Panc1 (cell line): Measurements from ENCODE around the gene MSI2. TPM values are rescaled to one million over a fixed set of nuclear protein-coding genes. Genes with fewer than 3 reads are reported as not detected.

ENCODE experiments used
- ATAC-seq: fragments of 200-7000 bp; cut with Tn5 transposase; 2 replicates; pipeline ENCODE4 v1.9.1; 2020; ENCODE audit warnings: mild to moderate bottlenecking, moderate library complexity
- BruUV-seq: library from RNA; stranded (reverse); fragments of 400-500 nt; replicated peaks from 2 replicates; lab custom pipeline; 2021; lab: Mats Ljungman, UMichigan
- CTCF ChIA-PET: fragments of 300-600 bp; sonication (Branson Sonifier 250); formaldehyde crosslinking; loops from one replicate; lab custom pipeline; 2022; ENCODE audit warnings: antibody characterized with exemption; lab: Charles Lee
- POLR2A ChIA-PET: fragments of 300-600 bp; sonication (Branson Sonifier 250); formaldehyde crosslinking; loops from one replicate; lab custom pipeline; 2022; ENCODE audit warnings: antibody characterized with exemption; lab: Charles Lee
- DNase-seq: peaks from one replicate; pipeline ENCODE4 v3.0.0-alpha.2; 2010; ENCODE audit warnings: low read depth, low spot score
- H3K27ac ChIP-seq: 2 replicates; pipeline ENCODE4 v1.5.1; 2011; ENCODE audit warnings: mild to moderate bottlenecking, low read length, inconsistent platforms
- H3K27me3 ChIP-seq: fragments of 200-500 bp; sonication (Bioruptor generic); 2 replicates; pipeline ENCODE4 v1.6.0; 2014; ENCODE audit warnings: low read length, inconsistent platforms; ENCODE audit not compliant: control insufficient read depth, insufficient read depth
- H3K36me3 ChIP-seq: fragments of 200-500 bp; sonication (Bioruptor generic); 2 replicates; pipeline ENCODE4 v1.5.1; 2014; ENCODE audit warnings: inconsistent platforms, mild to moderate bottlenecking, low read length, moderate library complexity; ENCODE audit not compliant: control insufficient read depth, insufficient read depth
- H3K4me1 ChIP-seq: 2 replicates; pipeline ENCODE4 v1.5.1; 2011; ENCODE audit warnings: inconsistent platforms, mild to moderate bottlenecking, low read length, moderate library complexity; ENCODE audit not compliant: control insufficient read depth, insufficient read depth
- H3K4me3 ChIP-seq, 2 experiments: 2 replicates each; pipeline ENCODE4 v1.5.1; 2011 to 2012; ENCODE audit warnings: low read depth in 2 of 2, low read length in 2 of 2, mild to moderate bottlenecking in 2 of 2, inconsistent platforms in 1 of 2, moderate library complexity in 1 of 2
- H3K9me3 ChIP-seq: fragments of 200-500 bp; sonication (Bioruptor generic); 2 replicates; pipeline ENCODE4 v1.5.1; 2014; ENCODE audit warnings: low read depth, mild to moderate bottlenecking, inconsistent platforms, low read length, moderate library complexity; ENCODE audit not compliant: control insufficient read depth, insufficient read depth
- POLR2AphosphoS5 ChIP-seq: IDR thresholded peaks from 2 replicates; pipeline ENCODE4 v1.6.1; 2012; ENCODE audit warnings: mild to moderate bottlenecking, low read depth, low read length, moderate library complexity
- REST ChIP-seq, 2 experiments: IDR thresholded peaks; 2 replicates each; pipeline ENCODE4 v1.6.1; 2011 to 2012; ENCODE audit warnings: low read depth in 2 of 2, control low read depth in 1 of 2, low read length in 1 of 2, mild to moderate bottlenecking in 1 of 2, moderate library complexity in 1 of 2; ENCODE audit not compliant: insufficient read depth in 1 of 2
- SIN3A ChIP-seq: IDR thresholded peaks from 2 replicates; pipeline ENCODE4 v1.6.1; 2012; ENCODE audit warnings: low read depth, mild to moderate bottlenecking, low read length, moderate library complexity, borderline replicate concordance; ENCODE audit not compliant: insufficient read depth
- TCF7L2 ChIP-seq: IDR thresholded peaks from 2 replicates; pipeline ENCODE4 v1.6.1; 2011; ENCODE audit warnings: mild to moderate bottlenecking, low read depth, low read length, inconsistent platforms
- in situ Hi-C: cut with HindIII; loops from 2 replicates; pipeline ENCODE4 v1.10.0; 2016; ENCODE audit warnings: low sequenced_read_pairs, low pct_unique_long_range_greater_than_20kb
- intact Hi-C: fragments of 100-400 bp; cut with micrococcal nuclease; formaldehyde crosslinking; loops from one replicate; pipeline ENCODE4 v1.10.0; 2022; ENCODE audit not compliant: unreplicated experiment
- total RNA-seq: library from RNA; stranded (reverse); gene quantifications from one replicate; pipeline ENCODE4 v1.2.1, GENCODE V29; 2021; ENCODE audit not compliant: unreplicated experiment
- TF ChIP-seq, protein P1 (sequence below): fragments of 450-650 bp; IDR thresholded peaks from 2 replicates; pipeline ENCODE4 v1.5.1; 2017; ENCODE audit warnings: mild to moderate bottlenecking

The MSI2 gene
- total RNA-seq, 1 experiment from 2014 or later = 38.5 TPM

- Histone ChIP-seq H3K4me1 (no peaks in the 10 kb centered on the region), H3K27me3 (no peaks in the 10 kb centered on the region), H3K27ac (no peak overlapping the region), H3K9me3 (no peaks in the 10 kb centered on the region), H3K4me3 (no peak overlapping the region), H3K36me3 (no peaks in the 10 kb centered on the region)
- no TSS peak for BruUV-seq
- CTCF ChIA-PET = no interaction called here
- POLR2A ChIA-PET = no interaction called here
- intact Hi-C loops = no loop called here
- no peak for DNase-seq
- TF ChIP-seq SIN3A (no peak), REST (IDR thresholded peaks at IDR 0.05; ENCODE audit: insufficient read depth in 1 of 2, low read depth in 2 of 2, low read length in 1 of 2) (no peak), POLR2AphosphoS5 (no peak), TCF7L2 (no peak)
- TF ChIP-seq, protein P1, sequence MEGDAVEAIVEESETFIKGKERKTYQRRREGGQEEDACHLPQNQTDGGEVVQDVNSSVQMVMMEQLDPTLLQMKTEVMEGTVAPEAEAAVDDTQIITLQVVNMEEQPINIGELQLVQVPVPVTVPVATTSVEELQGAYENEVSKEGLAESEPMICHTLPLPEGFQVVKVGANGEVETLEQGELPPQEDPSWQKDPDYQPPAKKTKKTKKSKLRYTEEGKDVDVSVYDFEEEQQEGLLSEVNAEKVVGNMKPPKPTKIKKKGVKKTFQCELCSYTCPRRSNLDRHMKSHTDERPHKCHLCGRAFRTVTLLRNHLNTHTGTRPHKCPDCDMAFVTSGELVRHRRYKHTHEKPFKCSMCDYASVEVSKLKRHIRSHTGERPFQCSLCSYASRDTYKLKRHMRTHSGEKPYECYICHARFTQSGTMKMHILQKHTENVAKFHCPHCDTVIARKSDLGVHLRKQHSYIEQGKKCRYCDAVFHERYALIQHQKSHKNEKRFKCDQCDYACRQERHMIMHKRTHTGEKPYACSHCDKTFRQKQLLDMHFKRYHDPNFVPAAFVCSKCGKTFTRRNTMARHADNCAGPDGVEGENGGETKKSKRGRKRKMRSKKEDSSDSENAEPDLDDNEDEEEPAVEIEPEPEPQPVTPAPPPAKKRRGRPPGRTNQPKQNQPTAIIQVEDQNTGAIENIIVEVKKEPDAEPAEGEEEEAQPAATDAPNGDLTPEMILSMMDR = no peak
- ATAC-seq = no peak
- in situ Hi-C loops = no loop called here
Observed at GRCh38 chr17:57636985-57637665, 380.8 kb downstream of the MSI2 start.

- no peak for ATAC-seq
- Histone ChIP-seq H3K4me1 (no peaks in the 10 kb centered on the region), H3K36me3 (no peaks in the 10 kb centered on the region), H3K9me3 (no peaks in the 10 kb centered on the region), H3K27me3 (no peaks in the 10 kb centered on the region), H3K4me3 (no peak overlapping the region), H3K27ac (no peak overlapping the region)
- in situ Hi-C loops (no loop called here), intact Hi-C loops (no loop called here)
- ChIA-PET CTCF (no interaction called here), POLR2A (no interaction called here)
- no TSS peak for BruUV-seq
- DNase-seq = no peak
- no peak for TF ChIP-seq POLR2AphosphoS5
Observed at GRCh38 chr17:57637666-57638010, 381.3 kb downstream of the MSI2 start.

DNA sequence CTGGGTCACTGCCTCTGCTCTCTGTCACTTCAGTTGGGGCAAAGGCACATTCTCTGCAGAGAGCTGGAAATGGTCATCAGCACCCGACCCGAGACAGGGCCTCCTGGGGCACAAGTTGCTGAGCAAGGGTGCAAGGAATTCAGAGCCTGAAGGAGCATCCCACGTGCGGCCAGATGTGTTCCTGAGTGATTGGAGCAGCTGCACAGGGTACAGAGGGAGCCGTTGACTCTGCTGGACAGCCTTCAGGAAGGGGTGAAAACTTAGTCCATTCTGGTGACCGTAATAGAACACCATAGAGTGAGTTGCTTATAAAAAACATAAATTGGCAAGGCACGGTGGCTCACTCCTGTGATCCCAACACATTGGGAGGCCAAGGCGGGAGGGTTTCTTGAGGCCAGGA lies 382.0 kb downstream of the MSI2 start:
- Histone ChIP-seq H3K4me3 (no peak overlapping the region), H3K9me3 (no peaks in the 10 kb centered on the region), H3K27ac (no peak overlapping the region), H3K4me1 (no peaks in the 10 kb centered on the region), H3K27me3 (no peaks in the 10 kb centered on the region), H3K36me3 (no peaks in the 10 kb centered on the region)
- ATAC-seq = no peak
- no peak for TF ChIP-seq TCF7L2
- TF ChIP-seq, protein P1 = no peak
- TF ChIP-seq SIN3A = no peak
- TF ChIP-seq POLR2AphosphoS5 = no peak
- no peak for TF ChIP-seq REST (IDR thresholded peaks at IDR 0.05; ENCODE audit: insufficient read depth in 1 of 2, low read depth in 2 of 2, low read length in 1 of 2)
- ChIA-PET CTCF (no interaction called here), POLR2A (no interaction called here)
- BruUV-seq = no TSS peak
- intact Hi-C loops = no loop called here
- no peak for DNase-seq
- in situ Hi-C loops = no loop called here
